Cardiac fibroblast (primary cell): ENCODE data around the gene APOBEC2.

ENCODE experiments used
- DNase-seq, 2 donors: peaks; one replicate each; pipeline versions ENCODE4 v3.0.0 to v3.0.0-alpha.2; 2010; ENCODE audit warnings: low read depth in 2 of 2
- H3K4me3 ChIP-seq, 2 donors: replicated peaks in 1 of 2; 1 replicate in 1 of 2; 2 replicates in 1 of 2; pipeline ENCODE4 v1.5.1; 2011; ENCODE audit warnings: low read depth in 2 of 2, low read length in 2 of 2, mild to moderate bottlenecking in 2 of 2, moderate library complexity in 1 of 2
- TF ChIP-seq, protein P1 (sequence below): IDR thresholded peaks from one replicate; pipeline ENCODE4 v1.5.1; 2011; ENCODE audit warnings: low read depth, mild to moderate bottlenecking, low read length, inconsistent platforms

APOBEC2 gene

DNA sequence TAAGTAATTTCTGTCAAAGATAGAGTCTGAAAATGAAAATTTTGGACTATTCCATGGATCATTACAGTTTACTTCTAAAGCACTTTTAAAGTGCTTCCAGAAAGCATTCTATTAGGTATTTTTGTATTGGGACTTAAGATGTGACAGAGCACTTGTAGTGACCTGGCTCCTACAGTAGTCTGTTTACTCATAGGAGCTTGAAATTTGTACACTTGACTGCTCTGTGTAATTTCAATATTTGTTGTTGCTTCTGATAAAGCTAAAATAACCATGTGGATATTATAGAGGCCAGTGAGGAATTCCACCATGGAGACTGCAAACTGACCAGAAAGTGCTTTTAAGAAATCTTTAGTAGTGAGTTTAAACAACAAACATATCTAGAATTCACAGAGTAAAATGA, 30.1 kb downstream of the APOBEC2 start:
- TF ChIP-seq, protein P1, sequence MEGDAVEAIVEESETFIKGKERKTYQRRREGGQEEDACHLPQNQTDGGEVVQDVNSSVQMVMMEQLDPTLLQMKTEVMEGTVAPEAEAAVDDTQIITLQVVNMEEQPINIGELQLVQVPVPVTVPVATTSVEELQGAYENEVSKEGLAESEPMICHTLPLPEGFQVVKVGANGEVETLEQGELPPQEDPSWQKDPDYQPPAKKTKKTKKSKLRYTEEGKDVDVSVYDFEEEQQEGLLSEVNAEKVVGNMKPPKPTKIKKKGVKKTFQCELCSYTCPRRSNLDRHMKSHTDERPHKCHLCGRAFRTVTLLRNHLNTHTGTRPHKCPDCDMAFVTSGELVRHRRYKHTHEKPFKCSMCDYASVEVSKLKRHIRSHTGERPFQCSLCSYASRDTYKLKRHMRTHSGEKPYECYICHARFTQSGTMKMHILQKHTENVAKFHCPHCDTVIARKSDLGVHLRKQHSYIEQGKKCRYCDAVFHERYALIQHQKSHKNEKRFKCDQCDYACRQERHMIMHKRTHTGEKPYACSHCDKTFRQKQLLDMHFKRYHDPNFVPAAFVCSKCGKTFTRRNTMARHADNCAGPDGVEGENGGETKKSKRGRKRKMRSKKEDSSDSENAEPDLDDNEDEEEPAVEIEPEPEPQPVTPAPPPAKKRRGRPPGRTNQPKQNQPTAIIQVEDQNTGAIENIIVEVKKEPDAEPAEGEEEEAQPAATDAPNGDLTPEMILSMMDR = no peak
- H3K4me3 ChIP-seq = no peak overlapping the region
- no peak for DNase-seq

DNA sequence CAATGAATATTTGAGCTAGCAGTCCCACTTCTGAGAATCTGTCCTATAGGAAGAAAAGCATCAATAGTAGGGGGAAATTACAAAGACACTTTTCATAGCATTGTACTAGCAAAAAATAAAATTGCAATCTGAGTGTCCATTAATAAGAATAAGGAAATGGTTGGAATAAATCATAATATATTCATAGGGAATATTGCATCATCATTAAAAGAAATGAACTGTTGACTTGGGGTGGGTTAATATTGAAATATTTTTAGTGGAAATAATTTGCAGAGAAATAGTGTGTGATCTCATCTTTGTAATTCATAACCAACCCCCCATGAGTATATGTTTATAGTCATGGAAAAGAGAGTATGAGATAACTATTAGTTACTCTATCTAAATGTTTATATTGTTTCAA, 32.2 kb downstream of the APOBEC2 start:
- TF ChIP-seq, protein P1 = no peak
- no peak for DNase-seq

DNA sequence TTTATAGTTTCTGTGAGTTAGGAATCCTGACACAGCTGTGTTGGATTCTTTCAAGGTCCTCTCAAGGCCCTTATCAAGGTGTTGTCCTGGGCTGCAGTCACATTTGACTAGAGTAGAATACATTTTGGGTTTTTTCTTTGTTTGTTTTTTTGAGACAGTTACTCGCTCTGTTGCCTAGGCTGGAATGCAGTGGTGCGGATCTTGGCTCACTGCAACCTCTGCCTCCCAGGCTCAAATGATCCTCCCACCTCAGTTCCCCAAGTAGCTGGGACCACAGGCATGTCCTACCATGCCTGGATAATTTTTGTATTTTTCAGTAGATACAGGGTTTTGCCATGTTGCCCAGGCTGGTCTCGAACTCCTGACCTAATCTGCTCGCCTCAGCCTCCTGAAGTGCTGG, 35.4 kb downstream of the APOBEC2 start:
- TF ChIP-seq, protein P1 = no peak
- H3K4me3 ChIP-seq = no peak overlapping the region
- DNase-seq = no peak

More for the DNA sequence above, 32.2 kb downstream of the APOBEC2 start:
- no peak overlapping the region for H3K4me3 ChIP-seq

DNA sequence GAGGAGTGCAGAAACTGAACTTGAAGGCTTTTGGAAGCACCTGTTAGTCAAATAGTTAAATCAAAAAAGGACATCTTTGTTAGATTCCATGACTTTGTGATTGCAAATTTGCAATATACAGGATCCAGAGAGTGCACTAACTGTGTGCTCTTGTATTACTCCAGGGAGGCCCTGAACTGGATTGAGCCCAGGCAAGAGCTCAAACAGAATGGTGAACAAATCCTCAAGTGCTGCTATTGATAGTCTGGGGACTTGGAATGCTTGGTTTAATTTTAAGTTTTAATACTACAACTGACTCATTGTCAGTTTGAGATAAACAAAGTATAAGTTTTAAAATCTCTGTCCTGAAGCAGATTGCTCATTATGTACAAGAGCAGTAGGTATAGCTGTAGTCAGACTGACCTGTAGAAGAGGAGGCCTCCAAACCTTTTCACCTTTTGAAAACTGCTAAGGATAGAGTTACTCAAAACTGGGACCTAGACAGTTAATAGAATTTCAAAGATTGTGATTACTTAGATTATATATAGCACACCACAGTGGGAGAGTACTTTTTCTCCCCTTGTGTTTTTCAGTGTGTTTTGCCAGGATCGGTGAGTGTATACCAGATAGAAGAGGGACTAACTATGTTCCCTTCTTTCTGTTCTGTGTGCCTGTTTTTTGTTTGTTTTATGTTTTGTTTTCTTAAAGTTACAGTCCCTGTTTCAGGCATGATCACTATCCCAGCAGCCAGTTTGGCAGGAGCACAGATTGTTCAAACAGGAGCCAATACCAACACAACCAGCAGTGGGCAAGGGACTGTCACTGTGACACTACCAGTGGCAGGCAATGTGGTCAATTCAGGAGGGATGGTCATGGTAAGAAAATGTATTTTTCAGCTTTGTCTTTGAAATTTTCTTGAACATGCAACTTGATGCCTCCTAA, 38.1 kb downstream of the APOBEC2 start:
- no peak overlapping the region for H3K4me3 ChIP-seq
- DNase-seq = no peak
- TF ChIP-seq, protein P1 = no peak

DNA sequence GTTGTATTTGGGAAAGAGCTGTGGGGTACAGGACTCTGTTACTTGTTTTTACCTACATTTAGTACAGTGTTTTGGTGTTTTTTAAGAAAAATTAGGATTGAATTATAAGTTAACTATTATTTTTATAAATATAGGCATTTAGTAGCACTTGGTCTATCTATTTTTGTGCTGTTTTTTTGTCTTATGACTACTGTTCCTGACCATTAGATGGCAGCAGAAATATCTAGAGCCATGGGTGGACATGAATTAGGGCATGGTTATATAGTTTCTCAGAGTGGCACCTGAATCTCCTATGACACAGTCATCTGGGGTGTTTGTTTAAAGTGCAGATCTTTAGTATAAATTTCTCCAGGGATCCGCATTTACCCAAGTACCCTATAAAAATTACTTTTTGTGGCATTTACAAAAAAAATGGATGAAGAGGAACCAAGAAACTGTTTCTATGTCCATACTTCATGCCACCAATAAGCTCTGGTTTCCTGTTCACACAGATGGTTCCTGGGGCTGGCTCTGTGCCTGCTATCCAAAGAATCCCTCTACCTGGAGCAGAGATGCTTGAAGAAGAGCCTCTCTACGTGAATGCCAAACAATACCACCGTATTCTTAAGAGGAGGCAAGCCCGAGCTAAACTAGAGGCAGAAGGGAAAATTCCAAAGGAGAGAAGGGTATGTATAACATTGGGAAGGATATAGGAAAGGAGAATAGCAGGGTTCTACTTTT, 39.6 kb downstream of the APOBEC2 start:
- no peak overlapping the region for H3K4me3 ChIP-seq
- DNase-seq = peak; percentile 47 to 56
- TF ChIP-seq, protein P1 = peak; percentile 47

DNA sequence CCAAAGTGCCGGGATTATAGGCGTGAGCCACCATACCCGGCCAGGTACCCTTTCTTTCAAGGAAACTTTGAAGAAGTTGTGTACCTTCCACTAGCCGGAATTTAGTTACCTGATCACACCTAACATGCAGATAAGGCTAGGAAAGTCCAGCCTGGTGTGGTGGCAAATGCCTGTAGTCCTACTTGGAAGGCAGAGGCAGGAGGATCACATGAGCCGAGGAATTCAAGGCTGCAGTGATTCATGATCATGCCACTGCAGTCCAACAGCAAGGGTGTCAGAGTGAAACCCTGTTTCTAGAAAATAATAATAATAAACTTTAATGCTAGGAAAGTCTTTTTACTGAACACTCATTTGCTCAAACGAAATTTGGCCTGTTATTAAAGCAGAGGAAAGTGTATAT, 40.7 kb downstream of the APOBEC2 start:
- no peak overlapping the region for H3K4me3 ChIP-seq
- TF ChIP-seq, protein P1 = no peak
- DNase-seq = peak in 1 of 2 donors; percentile 25
